GM12892 (cell line): ENCODE measurements around the gene TMEM126B.

Experiments
- POLR2A ChIP-seq: IDR thresholded peaks from 2 replicates; pipeline ENCODE4 v1.6.1; 2011; ENCODE audit warnings: low read depth, low read length, control low read depth
- POLR2AphosphoS5 ChIP-seq: IDR thresholded peaks from 2 replicates; pipeline ENCODE4 v1.6.1; 2011; ENCODE audit warnings: low read depth, low read length, control low read depth
- TAF1 ChIP-seq: IDR thresholded peaks from 2 replicates; pipeline ENCODE4 v1.6.1; 2011; ENCODE audit warnings: low read depth, mild to moderate bottlenecking, control low read depth, low read length, borderline replicate concordance

GRCh38 chr11:85656777-85657176, 28.4 kb downstream of the TMEM126B start:
- TF ChIP-seq POLR2A: no peak
- TF ChIP-seq TAF1: no peak
- no peak for TF ChIP-seq POLR2AphosphoS5
